Vagina (tissue), 2 donors: ENCODE results near the gene THADA.

ENCODE experiments used
- CTCF ChIP-seq, 3 experiments: fragments of 450-650 bp in 2 of 3; fragments of 200-600 bp in 1 of 3; sonication (generic) in 1 of 3; IDR thresholded peaks; one replicate each; pipeline ENCODE4 v1.5.1; 2017 to 2019; ENCODE audit warnings: antibody characterized with exemption in 3 of 3, mild to moderate bottlenecking in 2 of 3, moderate library complexity in 2 of 3
- POLR2AphosphoS5 ChIP-seq, 2 donors: sonication (generic); formaldehyde crosslinking; IDR thresholded peaks; one replicate each; pipeline ENCODE4 v1.9.0; 2017; ENCODE audit warnings: antibody characterized with exemption in 2 of 2, mild to moderate bottlenecking in 2 of 2, low read depth in 1 of 2; ENCODE audit not compliant: insufficient read depth in 1 of 2

- TF ChIP-seq CTCF (IDR thresholded peaks at IDR 0.05) = no peak
- no peak for TF ChIP-seq POLR2AphosphoS5 (IDR thresholded peaks at IDR 0.05; ENCODE audit: insufficient read depth in 1 of 2, low read depth in 1 of 2)
Observed at GRCh38 chr2:43534569-43534968, 61.3 kb downstream of the THADA start.
